ENCODE measurements around the gene XPR1.

DNA sequence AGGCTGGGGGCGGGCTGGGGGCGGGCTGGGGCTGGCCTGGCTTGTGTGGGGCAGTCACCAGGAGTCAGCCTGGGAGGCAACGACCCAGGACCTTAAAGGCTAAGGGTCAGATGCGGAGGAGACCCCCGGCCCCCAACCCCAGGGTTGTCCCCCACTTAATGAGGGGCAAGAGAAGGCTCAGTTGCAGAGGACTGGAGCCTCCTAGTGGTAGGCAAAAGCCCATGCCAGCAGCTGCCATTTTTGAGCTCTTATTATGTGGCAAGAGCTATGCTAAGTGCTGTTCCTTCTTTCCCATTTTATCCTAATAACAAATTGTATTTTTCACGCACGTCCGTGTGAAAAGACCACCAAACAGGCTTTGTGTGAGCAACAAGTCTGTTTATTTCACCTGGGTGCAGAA lies 288.9 kb downstream of the XPR1 start:
- TF ChIP-seq, protein P1, sequence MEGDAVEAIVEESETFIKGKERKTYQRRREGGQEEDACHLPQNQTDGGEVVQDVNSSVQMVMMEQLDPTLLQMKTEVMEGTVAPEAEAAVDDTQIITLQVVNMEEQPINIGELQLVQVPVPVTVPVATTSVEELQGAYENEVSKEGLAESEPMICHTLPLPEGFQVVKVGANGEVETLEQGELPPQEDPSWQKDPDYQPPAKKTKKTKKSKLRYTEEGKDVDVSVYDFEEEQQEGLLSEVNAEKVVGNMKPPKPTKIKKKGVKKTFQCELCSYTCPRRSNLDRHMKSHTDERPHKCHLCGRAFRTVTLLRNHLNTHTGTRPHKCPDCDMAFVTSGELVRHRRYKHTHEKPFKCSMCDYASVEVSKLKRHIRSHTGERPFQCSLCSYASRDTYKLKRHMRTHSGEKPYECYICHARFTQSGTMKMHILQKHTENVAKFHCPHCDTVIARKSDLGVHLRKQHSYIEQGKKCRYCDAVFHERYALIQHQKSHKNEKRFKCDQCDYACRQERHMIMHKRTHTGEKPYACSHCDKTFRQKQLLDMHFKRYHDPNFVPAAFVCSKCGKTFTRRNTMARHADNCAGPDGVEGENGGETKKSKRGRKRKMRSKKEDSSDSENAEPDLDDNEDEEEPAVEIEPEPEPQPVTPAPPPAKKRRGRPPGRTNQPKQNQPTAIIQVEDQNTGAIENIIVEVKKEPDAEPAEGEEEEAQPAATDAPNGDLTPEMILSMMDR (IDR thresholded peaks at IDR 0.05) = no peak
- TF ChIP-seq POLR2AphosphoS5 (IDR thresholded peaks at IDR 0.05) (no peak), POLR2A (IDR thresholded peaks at IDR 0.05) (no peak)
